C4-2B (cell line): Measurements from ENCODE around the gene STK32C.
"Not testable (repeated sequence)": the region's sequence is repeated elsewhere in the genome, so short reads cannot be mapped to it uniquely, and the experiment has no call there.

ENCODE experiments used
- ZFX ChIP-seq: fragments of 450-650 bp; IDR thresholded peaks from 2 replicates; pipeline ENCODE4 v1.6.1; 2017
- TF ChIP-seq, protein P1 (sequence below): fragments of 450-650 bp; conservative IDR thresholded peaks from 2 replicates; pipeline ENCODE4 v1.5.1; 2017; ENCODE audit warnings: mild to moderate bottlenecking

DNA sequence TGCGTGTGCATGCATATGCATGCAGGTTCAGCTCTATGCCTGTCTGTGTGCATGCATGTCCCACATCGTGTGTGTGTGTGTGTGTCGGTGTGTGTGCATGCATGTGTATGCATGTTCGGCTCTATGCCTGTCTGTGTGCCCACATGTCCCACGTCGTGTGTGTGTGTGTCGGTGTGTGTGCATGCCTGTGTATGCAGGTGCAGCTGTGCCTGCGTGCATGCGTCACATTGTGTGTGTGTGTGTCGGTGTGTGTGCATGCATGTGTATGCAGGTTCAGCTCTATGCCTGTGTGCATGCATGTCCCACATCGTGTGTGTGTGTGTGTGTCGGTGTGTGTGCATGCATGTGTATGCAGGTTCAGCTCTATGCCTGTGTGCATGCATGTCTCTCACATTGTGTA lies 39.8 kb downstream of the STK32C start:
- TF ChIP-seq, protein P1, sequence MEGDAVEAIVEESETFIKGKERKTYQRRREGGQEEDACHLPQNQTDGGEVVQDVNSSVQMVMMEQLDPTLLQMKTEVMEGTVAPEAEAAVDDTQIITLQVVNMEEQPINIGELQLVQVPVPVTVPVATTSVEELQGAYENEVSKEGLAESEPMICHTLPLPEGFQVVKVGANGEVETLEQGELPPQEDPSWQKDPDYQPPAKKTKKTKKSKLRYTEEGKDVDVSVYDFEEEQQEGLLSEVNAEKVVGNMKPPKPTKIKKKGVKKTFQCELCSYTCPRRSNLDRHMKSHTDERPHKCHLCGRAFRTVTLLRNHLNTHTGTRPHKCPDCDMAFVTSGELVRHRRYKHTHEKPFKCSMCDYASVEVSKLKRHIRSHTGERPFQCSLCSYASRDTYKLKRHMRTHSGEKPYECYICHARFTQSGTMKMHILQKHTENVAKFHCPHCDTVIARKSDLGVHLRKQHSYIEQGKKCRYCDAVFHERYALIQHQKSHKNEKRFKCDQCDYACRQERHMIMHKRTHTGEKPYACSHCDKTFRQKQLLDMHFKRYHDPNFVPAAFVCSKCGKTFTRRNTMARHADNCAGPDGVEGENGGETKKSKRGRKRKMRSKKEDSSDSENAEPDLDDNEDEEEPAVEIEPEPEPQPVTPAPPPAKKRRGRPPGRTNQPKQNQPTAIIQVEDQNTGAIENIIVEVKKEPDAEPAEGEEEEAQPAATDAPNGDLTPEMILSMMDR, result not testable (repeated sequence)
- not testable (repeated sequence) for TF ChIP-seq ZFX
